ENCODE measurements around the gene PLXNB2.

GRCh38 chr22:50286275-50286674, 21.2 kb downstream of the PLXNB2 start:
- TF ChIP-seq CTCF (IDR thresholded peaks at IDR 0.05; ENCODE audit: low read depth, low read length, poor library complexity, severe bottlenecking), result no peak
- no peak for TF ChIP-seq EZH2phosphoT487 (IDR thresholded peaks at IDR 0.05; ENCODE audit: borderline replicate concordance, low read length)
